ENCODE results near the gene EVPL. TPM values are rescaled to one million over a fixed set of nuclear protein-coding genes. Genes with fewer than 3 reads are reported as not detected.

The EVPL gene
- total and polyA plus RNA-seq, 10 of the 15 experiments (the other 5 are each of a cell fraction or from before 2014, with no cell fraction given): 0.03 TPM; not detected in 9

GRCh38 chr17:75996665-75997590 lies 30.2 kb downstream of the EVPL start (continued):
- peak; percentile 21; the same call in 1 of the 2 replicates for TF ChIP-seq ZNF687 (IDR thresholded peaks at IDR 0.05)
- 0 out of 2 replicates have a peak, but pooled peaks have one; percentile 12 for TF ChIP-seq POLR2AphosphoS5 (IDR thresholded peaks at IDR 0.05; ENCODE audit: low read length)
- no peak for TF ChIP-seq FOXM1 (IDR thresholded peaks at IDR 0.05; ENCODE audit: low read depth, low read length)
- no peak for TF ChIP-seq NRF1 (conservative IDR thresholded peaks at IDR 0.05; ENCODE audit: low read depth, low read length)
- 0 out of 2 replicates have a peak, but pooled peaks have one; percentile 9 for TF ChIP-seq YY1 (IDR thresholded peaks at IDR 0.05; ENCODE audit: low read depth, low read length)
- peak; percentile 77 for TF ChIP-seq RELA (IDR thresholded peaks at IDR 0.05; ENCODE audit: borderline replicate concordance, partially characterized antibody)
- no peak for TF ChIP-seq NR2C1 (IDR thresholded peaks at IDR 0.05)
- peak; percentile 29; the same call in 1 of the 2 replicates for TF ChIP-seq FOXK2 (IDR thresholded peaks at IDR 0.05)
- TF ChIP-seq ATF7 (IDR thresholded peaks at IDR 0.05; ENCODE audit: low read depth): peak; percentile 44
- peak; percentile 83 for TF ChIP-seq EED (IDR thresholded peaks at IDR 0.05; ENCODE audit: low read depth)
- TF ChIP-seq PAX8 (IDR thresholded peaks at IDR 0.05): no peak
- TF ChIP-seq ZBED1 (IDR thresholded peaks at IDR 0.05; ENCODE audit: borderline replicate concordance): no peak
- peak; percentile 65; the same call in 1 of the 2 replicates for TF ChIP-seq DPF2 (IDR thresholded peaks at IDR 0.05)
- TF ChIP-seq NFIC (IDR thresholded peaks at IDR 0.05; ENCODE audit: low read depth, low read length): peak; percentile 47; the same call in 1 of the 2 replicates
- TF ChIP-seq IKZF2 (IDR thresholded peaks at IDR 0.05): peak; percentile 78 to 86
- TF ChIP-seq RELB (IDR thresholded peaks at IDR 0.05; ENCODE audit: low read depth): peak; percentile 85
- peak; percentile 51; the same call in 1 of the 2 replicates for TF ChIP-seq TAF1 (IDR thresholded peaks at IDR 0.05; ENCODE audit: borderline replicate concordance, low read depth, low read length)
- peak; percentile 28; the same call in 1 of the 2 replicates for TF ChIP-seq SMARCA5 (IDR thresholded peaks at IDR 0.05)
- TF ChIP-seq SPI1 (IDR thresholded peaks at IDR 0.05; ENCODE audit: borderline replicate concordance, insufficient read depth, low read depth, low read length): peak; percentile 85; the same call in 1 of the 2 replicates

All from GM12878 (cell line).